Central memory CD4-positive, alpha-beta T cell (primary cell): ENCODE results near the gene LRRK1.

Experiments
- DNase-seq: peaks from one replicate; pipeline ENCODE4 v3.0.0; 2022

LRRK1 gene

GRCh38 chr15:101026656-101027272 lies 107.6 kb downstream of the LRRK1 start:
- DNase-seq, result no peak

- no peak for DNase-seq
Measured at GRCh38 chr15:101027273-101027901, 108.2 kb downstream of the LRRK1 start.

GRCh38 chr15:101027920-101028319 lies 108.8 kb downstream of the LRRK1 start:
- no peak for DNase-seq

- no peak for DNase-seq
Measured at GRCh38 chr15:101028321-101028720, 109.2 kb downstream of the LRRK1 start.

GRCh38 chr15:101028772-101029438 lies 109.7 kb downstream of the LRRK1 start:
- DNase-seq, result no peak

DNA sequence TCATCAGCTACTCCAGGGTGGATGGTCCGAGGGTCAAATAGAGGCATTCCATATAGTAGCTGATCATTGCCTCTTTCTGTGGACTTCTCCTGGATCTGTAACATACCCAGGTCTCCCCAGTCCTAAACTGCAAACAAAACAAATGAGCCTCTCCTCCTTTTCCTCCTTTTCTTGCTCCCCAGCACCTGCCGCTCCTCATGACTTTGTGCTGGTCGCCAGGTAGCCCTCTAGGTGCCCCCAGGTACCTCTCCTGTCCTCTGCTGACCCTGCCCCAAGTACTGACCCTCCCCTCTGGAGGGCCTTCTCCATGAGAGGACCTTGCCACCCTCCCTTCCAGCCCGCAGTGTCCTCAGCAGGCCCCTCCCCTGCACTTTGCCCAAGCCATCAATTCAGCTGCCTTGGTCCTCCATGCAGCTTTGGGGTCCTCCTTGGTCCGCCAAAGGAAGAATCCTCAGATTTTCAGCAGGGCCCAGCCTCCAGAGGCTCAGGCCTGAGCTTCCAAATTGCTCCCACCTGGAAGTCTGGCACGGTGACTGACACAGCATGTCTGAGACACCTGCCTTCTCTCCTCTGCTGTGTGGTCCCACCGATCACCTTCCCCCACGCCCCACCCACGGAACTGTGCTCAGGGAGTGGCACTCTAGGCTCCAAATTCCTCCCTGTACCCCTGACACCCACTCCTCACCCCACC lies 111.0 kb downstream of the LRRK1 start:
- DNase-seq, result no peak

GRCh38 chr15:101031213-101031612 lies 112.1 kb downstream of the LRRK1 start:
- no peak for DNase-seq

DNA sequence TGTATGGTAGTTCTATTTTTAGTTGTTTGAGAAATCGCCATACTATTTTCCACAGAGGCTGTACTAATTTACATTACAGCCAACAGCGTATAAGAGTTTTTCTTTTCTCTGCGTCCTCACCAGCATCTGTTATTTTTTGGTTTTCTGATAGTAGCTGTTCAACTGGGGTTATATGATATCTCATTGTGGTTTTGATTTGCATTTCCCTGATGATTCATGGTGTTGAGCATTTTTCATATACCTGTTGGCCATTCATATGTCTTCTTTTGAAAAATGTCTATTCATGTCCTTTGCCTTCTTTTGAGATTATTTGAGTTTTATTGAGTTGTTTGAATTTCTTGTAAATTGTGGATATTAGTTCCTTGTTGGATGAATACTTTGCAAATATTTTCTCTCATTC lies 114.6 kb downstream of the LRRK1 start:
- no peak for DNase-seq

DNA sequence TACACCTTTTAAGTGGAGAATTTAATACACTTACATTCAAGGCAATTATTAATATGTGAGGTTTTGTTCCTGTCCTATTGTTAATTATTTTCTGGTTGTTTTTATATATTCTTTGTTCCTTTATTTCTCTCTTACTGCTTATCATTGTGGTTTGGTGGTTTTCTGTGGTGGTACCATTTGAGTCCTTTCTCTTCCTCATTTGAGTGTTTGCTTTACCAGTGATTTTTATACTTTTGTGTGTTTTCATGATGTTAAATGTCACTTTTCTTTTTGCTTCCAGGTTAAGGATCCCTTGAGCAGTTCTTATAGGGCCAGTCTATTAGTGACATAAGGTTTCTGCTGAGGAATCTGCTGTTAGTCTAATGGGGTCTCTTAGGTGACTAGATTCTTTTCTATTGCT lies 116.5 kb downstream of the LRRK1 start:
- DNase-seq, result no peak

GRCh38 chr15:101036189-101036588 lies 117.0 kb downstream of the LRRK1 start:
- DNase-seq, result no peak

GRCh38 chr15:101037090-101037830 lies 118.1 kb downstream of the LRRK1 start:
- DNase-seq, result no peak

DNA sequence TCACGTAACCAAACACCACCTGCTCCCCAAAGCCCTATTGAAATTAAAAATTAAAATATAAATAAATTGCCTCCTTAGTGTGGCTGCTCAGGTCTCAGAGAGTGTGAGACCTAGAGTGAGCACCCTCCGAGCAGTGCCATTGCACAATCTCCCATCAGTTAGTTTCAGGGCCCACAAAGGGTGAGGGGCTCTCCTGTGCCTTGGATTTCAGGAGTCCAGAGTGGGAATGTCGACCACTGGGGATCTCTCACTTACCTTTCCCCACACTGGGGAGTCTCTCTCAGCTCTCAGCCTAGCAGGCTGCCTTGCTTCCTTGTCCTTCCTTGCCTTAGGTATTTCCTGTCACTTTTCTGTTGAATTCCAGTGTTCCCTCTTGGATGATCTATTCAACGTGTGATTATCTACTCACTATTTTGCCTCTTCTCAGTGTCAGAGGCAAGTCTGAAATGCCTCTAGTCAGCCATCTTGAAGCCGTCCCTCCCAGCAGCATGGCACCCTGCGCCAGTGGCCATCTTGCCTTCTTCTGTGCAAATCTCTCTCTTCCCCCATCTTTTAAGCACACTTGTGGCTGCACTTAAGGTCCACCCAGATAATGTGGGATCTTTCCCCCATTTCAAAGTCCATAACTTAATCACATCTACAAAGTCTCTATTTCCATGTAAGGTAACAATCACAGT lies 119.3 kb downstream of the LRRK1 start:
- DNase-seq, result no peak

DNA sequence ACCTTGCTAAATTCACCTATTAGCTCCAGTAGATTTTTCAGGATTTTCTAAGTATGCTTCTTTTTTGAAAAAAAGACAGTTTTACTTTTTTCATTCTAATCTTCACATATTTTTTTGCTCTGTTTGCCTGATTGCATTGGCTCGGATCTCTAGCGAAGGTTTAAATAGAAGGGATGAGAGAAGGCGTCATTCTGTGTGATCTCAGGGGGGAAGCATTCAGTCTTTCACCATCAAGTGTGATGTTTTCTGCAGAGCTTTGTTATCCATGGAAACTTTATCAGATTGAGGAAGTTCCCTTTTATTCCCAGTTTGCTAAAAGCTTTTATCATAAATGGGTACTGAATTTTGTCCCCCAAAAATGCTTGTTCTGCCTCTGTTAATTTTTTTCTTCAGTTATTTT lies 120.3 kb downstream of the LRRK1 start:
- no peak for DNase-seq

- DNase-seq, result no peak
Measured at GRCh38 chr15:101042320-101042719, 123.2 kb downstream of the LRRK1 start.

DNA sequence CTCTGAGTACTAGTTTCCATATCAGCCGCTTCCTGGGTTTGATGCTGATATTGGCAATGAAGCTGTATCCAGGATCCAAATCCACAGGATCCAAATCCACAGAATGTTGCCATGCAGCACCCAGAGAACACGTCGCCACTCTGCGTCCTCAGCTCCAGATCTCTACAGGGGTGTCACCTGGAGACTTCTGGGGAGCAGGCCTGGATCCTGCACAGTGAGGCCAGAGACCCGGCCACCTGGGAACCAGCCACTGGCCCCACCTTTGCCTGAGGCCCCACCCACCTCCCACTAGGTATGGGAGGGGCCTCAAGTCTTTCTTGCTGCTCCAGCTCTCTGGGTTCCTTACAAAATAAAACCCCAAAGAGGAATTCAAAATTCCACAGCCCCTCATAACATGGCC lies 123.9 kb downstream of the LRRK1 start:
- no peak for DNase-seq

GRCh38 chr15:101043911-101044624 lies 124.9 kb downstream of the LRRK1 start:
- no peak for DNase-seq

- DNase-seq, result no peak
Measured at GRCh38 chr15:101044625-101045235, 125.6 kb downstream of the LRRK1 start.

GRCh38 chr15:101045236-101045646 lies 126.1 kb downstream of the LRRK1 start:
- no peak for DNase-seq

- no peak for DNase-seq
Measured at GRCh38 chr15:101045835-101046691, 126.9 kb downstream of the LRRK1 start.

GRCh38 chr15:101046826-101047225 lies 127.7 kb downstream of the LRRK1 start:
- no peak for DNase-seq
